Sigmoid colon (tissue), 4 donors: ENCODE data around the gene ALOX12B.

ENCODE experiments used
- CTCF ChIP-seq, 4 experiments: fragments of 450-650 bp in 3 of 4; fragments of 200-600 bp in 1 of 4; IDR thresholded peaks; one replicate each; pipeline ENCODE4 v1.5.1; 2016 to 2019; ENCODE audit warnings: antibody characterized with exemption in 4 of 4, mild to moderate bottlenecking in 3 of 4, moderate library complexity in 2 of 4
- EP300 ChIP-seq, 4 donors: sonication (generic); formaldehyde crosslinking; IDR thresholded peaks; one replicate each; pipeline ENCODE4 v1.6.1; 2017; ENCODE audit warnings: antibody characterized with exemption in 4 of 4
- POLR2A ChIP-seq, 2 donors: fragments of 450-650 bp; IDR thresholded peaks; one replicate each; pipeline ENCODE4 v1.6.1; 2016; ENCODE audit warnings: antibody characterized with exemption in 2 of 2, mild to moderate bottlenecking in 2 of 2, moderate library complexity in 2 of 2
- POLR2AphosphoS5 ChIP-seq, 4 donors: sonication (generic); formaldehyde crosslinking; IDR thresholded peaks; one replicate each; pipeline ENCODE4 v1.6.1; 2017; ENCODE audit warnings: antibody characterized with exemption in 4 of 4

DNA sequence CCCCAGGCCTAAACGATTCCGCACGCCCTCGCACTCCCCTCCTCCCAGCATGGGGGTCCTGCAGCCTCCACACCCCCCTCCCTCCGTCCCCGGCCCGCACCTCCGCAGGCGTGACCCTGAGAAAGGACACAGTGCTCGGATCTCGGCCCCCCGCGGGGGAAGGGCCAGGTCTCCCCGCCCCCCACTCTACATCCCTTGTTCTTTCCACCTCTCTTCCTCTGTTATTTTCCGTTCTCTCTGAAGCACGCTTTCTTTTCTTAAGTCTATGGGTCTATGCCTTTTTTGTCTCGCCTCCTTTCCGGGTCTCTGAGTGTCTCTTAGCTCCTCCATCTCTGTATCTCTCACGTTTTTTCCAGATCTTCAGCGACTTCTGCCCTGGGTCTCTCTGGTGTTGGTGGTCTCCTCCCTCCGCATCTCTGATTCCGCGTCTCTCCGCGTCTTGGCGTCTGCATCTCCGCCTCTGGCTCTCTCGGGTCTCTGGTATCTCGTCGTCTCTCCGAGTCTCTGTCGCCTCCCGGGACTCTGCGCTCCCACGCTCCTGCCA lies 38.5 kb upstream of the ALOX12B start:
- TF ChIP-seq CTCF (IDR thresholded peaks at IDR 0.05), result no peak
- no peak for TF ChIP-seq POLR2AphosphoS5 (IDR thresholded peaks at IDR 0.05)
- TF ChIP-seq EP300 (IDR thresholded peaks at IDR 0.05), result no peak
- TF ChIP-seq POLR2A (IDR thresholded peaks at IDR 0.05), result no peak
